Activated CD4-positive, alpha-beta T cell treated with anti-CD3 and anti-CD28 coated beads, Interleukin-2, amount 50 U/mL, for 4 hours (primary cell): ENCODE results near the gene CNKSR3.

Experiments used
- DNase-seq, 2 experiments: peaks; one replicate each; pipeline ENCODE4 v3.0.0-alpha.2; 2020

The CNKSR3 gene

DNA sequence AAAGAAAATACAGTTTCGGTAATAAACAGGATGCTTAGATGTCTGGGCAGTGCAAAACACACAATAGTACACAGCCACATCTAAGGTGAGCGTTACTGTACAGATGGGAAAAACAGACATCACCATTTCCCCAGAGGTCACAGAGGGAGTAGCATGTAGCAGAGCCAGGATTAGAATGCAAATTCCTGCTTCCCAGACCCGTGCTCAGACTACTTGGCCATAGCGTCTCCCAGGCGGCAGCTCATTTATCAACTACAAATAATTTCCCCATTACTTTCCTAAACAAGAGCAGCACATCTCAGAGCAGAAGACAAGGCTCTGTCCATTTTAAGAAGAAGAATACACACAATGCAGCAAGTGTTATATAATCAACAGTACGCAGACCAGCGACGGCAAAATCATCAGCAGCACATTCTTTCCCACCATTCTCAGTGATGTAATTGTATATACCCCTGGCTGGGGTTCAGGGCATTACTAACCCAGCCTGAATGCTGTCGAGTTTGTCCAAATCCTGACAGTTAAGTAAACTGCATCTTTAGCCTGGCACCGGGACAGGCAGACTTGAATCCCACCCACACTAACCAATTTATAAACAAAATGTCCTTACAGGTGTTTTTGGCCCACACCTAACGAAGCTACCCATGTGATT is 61.9 kb downstream of the CNKSR3 start:
- DNase-seq = no peak

DNA sequence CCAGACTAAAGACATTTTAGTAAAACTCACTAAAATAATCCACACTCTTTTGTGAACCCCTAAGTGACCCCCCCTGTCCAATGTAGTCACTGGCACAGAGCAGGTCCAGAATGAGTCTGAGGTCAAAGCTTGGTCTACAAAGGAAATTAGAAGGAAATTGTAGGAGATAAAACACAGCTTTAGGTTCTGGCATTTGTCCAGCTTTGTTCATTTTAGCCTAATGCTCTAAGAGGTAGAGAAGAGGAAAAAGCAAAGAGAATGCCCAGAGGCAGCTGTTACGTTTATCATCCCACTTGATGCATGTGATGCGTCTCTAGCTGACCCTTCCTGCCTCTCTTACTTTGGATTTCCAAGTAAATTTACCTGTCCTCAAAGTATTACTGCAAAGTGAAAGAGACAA is 62.5 kb downstream of the CNKSR3 start:
- DNase-seq = no peak

DNA sequence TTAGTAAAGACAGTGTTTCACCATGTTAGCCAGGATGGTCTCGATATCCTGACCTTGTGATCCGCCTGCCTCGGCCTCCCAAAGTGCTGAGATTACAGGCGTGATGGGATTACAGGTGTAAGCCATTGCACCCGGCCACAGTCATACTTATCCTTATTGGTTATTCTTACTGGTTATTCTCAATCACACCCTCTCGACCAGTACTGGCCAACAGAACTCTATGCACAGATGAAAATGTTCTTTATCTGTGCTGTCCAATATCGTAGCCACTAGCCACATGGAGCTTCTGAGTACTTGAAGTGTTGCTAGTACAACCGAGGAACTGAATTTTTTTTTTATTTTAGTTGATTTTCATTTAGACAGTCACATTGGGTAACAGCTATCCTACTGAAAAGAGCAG is 63.5 kb downstream of the CNKSR3 start:
- no peak for DNase-seq

DNA sequence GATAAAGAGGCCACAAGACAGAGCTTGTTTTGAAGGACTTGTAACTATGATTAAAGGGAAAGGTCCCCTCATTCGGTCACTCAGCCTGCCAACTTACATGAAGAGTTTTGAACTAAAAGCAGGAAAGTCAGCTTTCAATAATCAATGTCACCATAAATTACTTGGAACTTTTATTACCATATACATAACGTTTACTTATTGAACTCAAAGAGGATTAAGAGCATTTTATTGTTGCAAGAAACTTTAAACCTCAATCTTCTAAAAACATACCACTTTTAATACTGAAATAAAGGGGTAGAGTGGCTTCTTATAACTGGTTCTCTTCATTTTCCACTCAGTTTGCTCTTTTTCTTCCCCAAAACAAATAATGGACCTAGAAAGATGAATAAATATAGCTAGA is 65.1 kb downstream of the CNKSR3 start:
- no peak for DNase-seq

DNA sequence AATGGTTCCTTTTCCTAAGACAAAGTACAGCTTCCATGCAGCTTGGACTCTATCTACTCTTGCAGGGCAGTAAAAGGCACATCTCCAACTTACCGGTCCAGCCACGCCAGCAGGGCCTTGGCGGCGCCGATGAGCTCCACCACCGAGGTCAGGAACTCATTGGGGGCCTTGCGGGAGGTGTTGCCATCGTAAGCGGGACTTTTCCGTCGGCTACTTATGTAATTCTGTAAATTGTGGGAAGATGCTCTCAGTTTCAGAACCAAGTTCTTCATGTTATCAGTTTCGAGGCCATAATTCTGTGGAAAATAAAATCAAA is 68.5 kb downstream of the CNKSR3 start:
- no peak for DNase-seq

DNA sequence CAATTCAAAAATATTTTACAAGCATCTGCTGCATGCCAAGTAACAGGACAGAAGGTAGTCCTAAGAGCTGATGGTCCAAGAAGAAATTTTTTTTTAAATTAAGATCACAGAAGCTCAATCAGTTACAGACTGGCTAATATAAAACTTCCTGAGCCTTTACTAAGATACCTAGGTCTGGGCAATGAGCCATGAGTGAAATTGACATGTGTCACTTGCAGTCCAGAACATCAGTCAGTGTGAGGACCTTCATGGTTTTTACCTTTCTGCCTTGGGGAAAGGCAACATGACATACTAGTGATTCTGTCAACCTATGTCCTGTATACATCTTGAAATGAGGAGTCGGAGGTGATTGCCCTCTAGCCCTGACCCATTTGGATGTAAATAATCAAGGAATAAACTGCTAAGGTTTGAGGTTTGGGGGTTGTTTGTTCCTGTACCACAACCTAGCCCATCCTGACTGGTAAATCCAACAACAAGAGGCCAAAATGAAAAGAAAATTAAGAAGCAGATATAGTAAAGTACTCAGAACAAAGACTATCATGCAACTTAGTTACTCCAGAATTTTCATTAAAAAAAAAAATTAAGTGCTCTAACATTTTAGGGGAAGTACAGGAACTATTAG is 70.0 kb downstream of the CNKSR3 start:
- DNase-seq = no peak

DNA sequence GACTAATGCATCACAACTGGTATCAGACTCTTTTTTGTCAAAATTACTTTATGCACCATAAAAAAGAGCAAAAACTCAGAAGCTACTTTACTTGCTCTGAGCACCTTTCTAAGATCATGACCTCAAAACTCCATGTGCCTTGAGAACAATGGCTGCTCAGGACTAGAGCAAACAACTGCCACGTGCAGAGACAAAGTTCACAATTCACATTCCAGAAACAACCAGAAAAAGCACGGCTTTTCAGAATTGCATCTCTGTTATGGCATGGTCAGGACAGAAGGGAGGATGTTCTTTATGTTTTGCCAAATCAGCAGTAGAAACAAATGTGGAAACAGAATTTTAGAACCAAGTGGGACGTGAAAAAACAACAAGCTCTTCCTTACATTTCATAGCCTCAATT is 70.5 kb downstream of the CNKSR3 start:
- no peak for DNase-seq

DNA sequence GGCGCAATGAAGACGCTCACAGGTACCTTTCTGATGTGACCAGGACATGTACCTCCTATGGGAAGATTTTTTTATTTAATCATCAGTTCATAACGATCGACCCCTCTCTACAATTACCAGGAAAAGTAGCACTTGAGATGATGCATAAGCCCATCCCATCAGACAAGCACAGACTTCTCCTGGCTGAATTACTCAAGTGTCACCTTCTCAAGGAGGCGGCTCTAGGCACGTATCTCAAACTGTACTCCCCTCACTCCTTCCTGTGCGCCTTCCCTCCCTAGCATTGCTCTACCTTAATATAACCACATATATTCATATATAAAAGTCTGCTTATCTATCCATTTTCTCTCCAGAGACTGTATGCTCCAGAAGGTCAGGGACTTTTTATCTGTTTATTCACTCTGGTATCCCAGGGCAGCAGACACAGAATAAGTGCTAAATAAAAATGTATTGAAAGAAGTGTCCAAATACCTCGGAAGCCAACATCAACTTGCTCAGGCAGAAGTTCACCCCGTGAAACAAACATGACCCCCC is 71.5 kb downstream of the CNKSR3 start:
- DNase-seq = no peak

DNA sequence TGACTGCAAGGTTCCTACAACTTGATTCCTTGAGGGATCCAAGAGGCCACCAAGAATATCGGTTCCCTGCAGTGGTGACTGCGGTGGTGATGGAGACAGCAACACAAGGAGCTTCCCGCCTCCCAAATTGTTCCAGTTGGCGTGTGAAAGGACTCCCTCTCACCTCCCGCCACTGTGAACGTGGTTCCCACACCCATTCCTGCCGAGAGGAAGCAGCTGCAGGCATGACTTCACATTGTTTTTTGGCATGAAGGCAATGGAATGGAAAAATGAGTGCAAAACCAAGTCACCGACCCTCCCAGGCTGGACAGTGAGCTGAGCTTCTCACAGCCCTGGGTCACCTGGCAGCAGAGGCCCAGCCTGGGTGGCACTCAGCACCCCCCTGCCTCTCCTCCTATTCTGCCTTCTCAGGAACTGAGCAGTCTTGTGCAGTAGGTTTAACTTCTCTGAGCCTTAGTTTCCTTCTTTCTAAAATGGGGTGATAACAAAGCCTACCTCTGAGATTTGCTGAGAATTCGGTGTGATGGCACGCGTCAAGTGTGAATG is 75.0 kb downstream of the CNKSR3 start:
- no peak for DNase-seq

DNA sequence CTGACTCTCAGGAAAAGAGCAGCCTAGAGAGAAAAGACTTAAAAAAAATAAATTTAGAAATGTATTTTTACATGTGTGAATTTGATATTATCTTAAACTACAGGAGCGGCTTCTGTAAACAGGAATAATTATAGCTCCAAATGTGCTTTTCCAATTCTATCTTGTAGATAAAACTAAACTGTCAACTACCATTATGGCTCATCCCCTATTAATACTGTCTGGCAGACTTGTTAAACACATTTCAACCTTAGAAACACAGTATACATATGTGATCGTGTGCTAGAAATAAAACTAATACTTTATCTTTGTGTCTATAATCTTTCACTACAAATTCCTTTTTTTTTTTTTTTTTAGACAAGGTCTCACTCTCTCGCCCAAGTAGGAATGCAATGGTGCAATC is 75.8 kb downstream of the CNKSR3 start:
- no peak for DNase-seq

DNA sequence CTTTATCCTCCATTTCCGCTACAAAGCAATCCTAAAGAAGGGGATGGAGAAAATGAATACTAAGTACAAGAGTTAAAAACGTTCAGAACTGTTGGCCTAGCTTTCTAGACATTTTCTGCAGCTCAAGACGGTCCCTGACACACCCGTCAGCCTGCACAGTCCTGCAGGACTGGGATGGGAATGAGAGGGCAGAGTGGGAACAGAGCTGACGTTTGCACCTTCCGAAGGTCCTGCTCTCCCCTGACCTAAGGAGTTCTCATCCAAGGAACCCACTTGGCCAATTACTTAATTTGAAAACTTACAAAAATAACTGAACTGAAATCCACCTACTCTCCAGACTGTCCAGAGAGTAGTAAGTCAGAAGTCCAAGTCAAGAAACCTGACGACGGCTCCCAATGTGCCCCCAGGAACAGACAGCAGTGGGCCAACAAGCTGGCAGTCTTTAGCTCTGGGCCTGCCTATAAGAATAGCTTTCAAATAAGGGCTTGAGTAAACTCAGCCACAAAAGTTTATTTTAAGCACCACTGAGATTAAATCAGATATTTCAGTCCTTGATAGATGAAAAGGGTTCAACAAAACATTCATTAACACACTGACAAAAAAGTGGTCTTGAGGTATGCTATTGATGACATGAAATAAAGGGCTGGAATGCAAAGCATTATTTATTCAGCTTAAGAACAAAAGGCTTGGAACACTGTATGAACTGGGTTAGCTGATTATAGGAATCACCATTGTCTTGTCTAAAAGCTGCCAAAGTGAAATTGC is 76.8 kb downstream of the CNKSR3 start:
- no peak for DNase-seq

DNA sequence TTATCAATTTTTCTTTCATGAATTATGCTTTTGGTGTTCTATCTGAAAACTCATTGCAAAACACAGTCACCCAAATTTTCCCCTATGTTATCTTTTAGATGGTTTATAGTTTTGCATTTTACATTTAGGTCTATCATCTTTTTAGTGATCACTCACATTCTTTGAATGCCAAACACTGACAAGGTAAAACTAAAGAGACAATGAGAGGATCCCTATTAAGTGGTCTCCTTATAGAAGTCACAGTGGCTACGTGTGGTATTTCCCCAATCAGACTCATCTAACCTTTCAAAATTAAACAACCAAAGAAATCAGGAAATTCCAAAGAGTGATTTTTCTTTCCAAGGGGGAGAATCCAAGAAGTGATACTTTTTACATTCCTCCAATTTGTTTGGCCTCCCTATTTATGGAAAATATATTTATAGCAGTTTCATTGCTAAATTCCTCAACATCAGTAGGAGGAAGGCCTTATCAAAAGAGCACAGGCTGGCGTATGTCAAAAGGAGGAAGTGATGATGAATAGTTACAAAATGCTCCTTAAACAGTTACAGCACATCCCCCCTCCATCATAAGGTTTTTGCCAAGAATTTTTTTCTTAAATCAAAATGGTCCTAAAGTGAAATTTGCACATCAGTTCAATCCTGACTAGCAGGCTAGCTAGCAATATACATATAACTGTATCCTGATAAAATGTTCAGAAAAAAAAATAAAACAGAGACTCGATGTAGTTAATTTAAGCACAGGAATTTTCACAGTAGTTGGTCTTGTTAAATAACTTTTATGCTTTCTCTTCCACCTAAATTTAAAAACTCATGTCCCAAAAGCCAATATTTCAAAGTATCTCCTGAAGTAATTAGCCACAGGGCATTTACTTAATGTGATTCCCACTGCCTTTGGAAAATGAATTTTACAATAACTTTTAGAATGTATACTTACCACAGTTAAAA is 77.7 kb downstream of the CNKSR3 start:
- no peak for DNase-seq

DNA sequence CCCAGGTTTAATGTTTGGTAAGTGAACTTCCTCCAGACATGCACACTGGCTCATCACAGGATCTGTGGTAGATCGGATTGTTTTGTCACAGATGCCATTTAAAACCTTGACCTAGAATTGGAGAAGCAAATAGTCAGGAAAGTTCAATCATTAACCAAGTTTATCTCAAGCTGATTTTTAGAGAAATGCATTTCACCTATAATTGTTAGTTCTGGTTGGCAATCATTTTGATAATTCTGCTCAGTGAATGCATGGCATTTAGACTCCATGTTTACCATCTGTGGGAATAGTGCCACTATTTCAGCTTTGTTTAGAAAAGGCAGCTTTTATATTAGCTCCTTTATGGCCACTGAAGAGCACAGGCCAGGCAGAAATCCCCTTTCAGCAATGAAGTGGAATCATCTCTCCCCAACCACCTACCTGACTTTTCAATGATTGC is 80.0 kb downstream of the CNKSR3 start:
- DNase-seq = no peak

DNA sequence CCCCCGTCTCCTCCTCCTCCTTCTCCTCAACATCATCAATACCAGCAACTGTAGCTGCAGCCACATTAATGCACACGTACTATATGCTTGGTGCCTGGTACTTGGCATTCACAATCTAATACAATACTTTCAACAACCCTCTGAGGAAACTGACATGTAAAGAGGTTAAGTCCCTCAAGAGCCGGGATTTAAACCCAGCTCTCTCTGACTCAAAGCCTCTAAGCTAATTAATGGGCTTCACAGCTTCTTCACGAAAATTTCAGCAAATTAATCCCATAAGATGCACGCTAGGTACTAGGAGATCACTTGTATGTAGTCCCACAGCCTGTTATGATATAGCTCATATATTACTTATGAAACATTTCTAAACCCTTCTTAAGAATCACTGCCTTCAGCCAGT is 80.8 kb downstream of the CNKSR3 start:
- DNase-seq = no peak

DNA sequence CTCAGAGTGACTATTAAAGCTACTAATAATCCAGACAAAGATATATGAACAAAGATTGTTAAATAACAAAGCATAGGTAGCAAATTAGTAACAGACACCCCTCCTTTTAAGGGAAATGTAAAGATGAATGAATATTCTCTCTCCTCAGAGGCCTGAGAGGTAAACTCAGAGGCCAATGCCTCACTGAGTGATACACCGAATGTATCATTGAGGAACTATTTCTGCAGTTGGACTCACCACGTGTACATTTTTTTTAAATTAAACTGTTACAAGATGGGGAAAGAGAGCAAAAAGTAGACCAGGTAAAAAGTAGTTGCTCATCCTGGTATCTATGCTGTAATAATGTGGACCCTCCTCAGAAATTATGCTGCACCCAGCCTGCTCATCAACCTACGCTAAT is 81.6 kb downstream of the CNKSR3 start:
- DNase-seq = no peak

DNA sequence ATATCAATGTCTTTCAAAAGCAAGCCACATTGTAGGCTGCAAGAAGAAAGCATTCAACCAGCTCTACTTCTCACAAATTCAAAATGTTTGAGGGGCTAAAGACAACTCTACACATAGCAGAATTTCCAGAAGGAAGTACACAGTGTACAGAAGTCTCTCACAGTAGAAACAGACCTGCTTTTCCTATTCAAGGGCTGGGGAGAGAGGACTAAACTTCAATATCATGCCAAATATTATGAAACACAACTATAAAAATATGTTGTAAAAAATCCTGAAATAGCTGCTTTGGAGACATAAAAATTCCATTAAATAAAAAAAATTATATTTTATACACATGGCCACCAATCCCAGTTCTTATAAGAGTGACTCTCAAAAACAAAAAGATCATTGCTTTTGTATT is 83.0 kb downstream of the CNKSR3 start:
- DNase-seq = no peak

DNA sequence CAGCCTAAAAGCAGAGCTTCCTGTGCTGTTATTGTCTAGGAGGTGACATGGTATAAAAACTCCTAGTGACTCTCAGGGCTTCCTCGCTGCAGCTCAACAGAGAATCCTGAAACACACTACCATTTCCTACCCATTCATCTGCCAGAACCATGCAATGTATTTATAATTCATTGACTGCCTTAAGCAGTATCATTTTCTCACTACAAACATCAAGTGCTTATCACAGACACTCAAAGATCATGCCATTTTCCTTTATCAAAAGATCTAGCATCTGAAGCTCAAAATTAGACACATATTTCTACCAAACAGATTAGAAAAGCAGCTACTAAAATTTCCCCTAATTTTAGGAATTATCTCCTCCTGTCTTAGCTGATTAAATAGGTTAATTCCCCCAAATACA is 83.5 kb downstream of the CNKSR3 start:
- DNase-seq = no peak

DNA sequence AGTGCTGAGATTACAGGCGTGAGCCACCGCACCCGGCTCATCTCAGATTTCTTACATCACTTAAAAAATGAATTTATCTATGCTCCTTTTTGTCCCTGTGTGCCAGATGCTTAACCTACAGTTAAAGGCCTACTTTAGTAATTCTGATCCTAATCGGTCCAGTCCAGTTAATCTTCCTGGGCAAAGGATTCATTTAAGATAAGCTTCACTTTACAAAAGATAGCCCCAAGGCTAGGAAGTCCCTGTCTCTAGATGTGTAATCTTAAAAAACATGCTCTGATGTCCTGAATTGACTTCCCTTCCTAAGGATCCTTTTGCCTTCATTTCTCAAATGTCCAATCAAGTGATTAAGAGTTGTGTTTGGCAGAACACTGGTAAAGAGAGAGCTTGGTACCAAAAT is 85.5 kb downstream of the CNKSR3 start:
- DNase-seq = no peak

DNA sequence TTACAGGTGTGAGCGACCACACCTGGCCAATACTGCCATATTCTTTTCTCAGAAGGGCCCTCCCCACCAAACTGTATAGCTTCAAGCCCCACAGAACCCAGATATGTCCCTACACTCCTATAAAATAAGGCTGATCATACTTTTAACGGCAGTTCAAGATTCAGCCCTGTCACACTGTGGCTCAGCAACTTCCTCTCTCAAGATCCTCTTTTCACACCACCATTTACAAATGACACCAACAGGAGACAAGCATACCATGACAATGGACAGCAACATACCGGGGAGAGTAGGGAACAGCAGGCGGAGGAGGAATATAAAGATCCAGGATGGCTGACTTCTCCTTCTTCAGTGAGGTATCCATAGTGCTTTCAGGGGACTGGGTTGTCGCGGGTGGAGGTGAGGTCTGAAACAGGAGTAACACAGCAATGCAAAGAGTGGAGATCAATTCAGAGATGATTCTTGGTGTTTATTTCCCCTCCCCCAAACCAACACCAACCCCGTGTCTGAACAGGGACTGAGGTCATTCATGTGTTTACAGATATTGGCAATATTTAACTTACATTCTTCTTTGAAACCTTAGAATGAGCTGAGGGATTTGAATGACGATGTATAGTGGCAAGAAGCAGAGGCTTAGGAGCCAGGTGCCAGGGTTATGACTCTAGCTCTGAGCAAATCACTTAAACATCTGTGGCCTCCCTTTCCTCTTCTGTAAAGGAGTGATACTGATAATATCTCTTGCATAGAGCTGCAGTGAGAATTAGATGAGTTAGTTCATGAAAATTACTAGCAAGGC is 96.3 kb downstream of the CNKSR3 start:
- DNase-seq = no peak

DNA sequence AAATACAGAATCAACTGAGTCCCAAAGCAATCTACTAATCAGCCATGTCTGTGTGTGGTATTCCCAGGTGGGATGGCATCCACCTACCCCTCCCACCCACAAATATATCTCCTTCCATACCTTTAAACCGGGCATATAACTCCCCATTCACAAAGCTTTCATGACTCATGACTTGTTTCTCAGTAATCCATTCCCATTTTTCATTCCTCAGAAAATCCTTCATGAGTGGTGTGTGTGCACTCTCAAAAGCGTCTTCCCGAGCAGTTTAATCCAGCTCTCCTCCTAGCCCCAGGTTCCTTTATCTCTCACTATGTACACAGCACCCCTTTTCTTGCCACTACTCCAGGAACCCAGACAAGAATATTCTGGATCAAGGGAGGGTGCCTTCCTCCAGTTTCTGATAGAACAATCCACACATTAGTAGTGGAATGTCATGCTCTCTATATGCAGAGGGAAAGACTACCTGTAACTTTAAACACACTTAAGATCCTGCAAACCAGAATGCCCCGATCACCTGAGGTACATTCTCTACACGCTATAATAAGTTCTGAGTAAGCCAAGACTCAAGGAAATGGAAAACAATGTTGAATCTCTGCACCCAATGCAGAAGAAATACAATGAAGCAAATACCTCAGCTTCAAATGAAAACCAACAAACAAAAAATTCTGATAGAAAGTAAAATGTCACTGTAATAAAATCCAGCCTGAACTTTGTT is 98.2 kb downstream of the CNKSR3 start:
- no peak for DNase-seq

DNA sequence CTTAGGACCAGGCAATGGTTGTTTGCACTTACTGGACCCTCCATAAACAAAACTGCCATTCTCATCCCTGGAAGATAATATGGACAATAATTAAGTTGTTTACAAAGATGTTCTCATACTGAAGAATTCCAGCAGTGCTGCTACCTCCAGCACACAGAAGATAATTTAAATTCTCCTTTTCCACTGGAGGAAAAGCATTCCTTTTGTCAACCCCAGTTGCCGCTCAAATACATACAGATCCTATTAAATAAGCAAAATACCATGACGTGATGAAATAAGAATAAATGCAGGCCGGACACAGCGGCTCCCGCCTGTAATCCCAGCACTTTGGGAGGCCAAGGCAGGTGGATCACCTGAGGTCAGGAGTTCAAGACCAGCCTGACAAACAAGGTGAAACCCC is 99.4 kb downstream of the CNKSR3 start:
- no peak for DNase-seq
